Measurements from ENCODE around the gene ABL1.

The ABL1 gene

DNA sequence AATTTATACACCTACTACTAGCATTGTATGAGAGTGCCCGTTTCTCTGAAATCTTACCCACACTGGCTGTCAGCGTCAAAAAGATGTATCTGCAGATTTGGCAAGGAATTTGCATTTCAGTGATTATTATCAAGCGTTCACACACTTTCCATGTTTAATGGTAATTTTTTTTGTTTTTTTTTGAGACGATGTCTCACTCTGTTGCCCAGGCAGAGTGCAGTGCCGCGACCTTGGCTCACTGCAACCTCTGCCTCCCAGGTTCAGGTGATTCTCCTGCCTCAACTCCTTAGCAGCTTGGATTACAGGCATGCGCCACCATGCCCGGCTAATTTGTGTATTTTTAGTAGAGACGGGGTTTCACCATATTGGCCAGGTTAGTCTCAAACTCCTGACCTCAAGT, 14.3 kb downstream of the ABL1 start:
- Mint-ChIP-seq H3K36me3 (no peaks in the 10 kb centered on the region), H3K4me1 (peaks cover 3% of the 10 kb centered on the region), H3K27me3 (no peaks in the 10 kb centered on the region), H3K9me3 (no peaks in the 10 kb centered on the region), H3K4me3 (no peak overlapping the region), H3K27ac (no peak overlapping the region)
- ATAC-seq (ENCODE audit: low read depth) = no peak
- DNase-seq (ENCODE audit: low spot score in 2 of 2) = no peak

DNA sequence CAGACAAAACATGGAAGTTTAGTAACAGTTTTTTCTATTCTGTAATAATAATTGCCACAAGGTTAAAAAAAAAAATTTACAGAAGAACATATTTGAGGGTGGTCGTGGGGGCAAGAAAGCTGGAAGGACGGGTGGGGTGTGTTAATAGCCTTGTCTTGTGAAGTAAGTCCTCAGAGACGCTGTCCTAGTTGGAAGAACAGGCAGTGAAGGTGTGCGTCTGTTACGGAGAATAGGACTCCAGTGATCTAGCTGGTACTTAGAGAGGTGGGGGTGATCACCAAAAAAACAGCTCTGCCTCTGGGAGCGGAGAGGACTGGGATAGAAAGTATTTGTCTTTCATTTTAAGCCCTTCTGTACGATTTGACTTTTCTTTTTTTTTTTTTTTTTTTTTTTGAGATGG, 17.7 kb downstream of the ABL1 start:
- H3K4me3 Mint-ChIP-seq = no peak overlapping the region
- peaks cover 3% of the 10 kb centered on the region for H3K4me1 Mint-ChIP-seq
- no peaks in the 10 kb centered on the region for H3K27me3 Mint-ChIP-seq
- H3K27ac Mint-ChIP-seq = no peak overlapping the region
- H3K9me3 Mint-ChIP-seq = no peaks in the 10 kb centered on the region
- no peak for ATAC-seq (ENCODE audit: low read depth)
- peaks cover 6% of the 10 kb centered on the region for H3K36me3 Mint-ChIP-seq
- no peak for DNase-seq (ENCODE audit: low spot score in 2 of 2)

DNA sequence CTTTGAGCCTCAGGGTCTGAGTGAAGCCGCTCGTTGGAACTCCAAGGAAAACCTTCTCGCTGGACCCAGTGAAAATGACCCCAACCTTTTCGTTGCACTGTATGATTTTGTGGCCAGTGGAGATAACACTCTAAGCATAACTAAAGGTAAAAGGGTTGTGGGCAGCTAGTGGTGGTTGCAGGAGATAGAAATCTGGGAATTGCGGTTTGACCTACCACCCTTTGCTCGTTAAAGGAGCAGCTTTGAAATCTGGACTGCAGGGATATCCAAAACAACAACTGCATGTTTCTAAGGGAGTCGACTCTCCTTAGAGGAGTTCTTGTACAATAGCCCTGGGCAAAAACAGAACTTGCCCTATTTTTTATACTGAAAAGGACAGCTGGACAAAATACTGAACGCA, 19.0 kb downstream of the ABL1 start:
- Mint-ChIP-seq H3K27me3 (no peaks in the 10 kb centered on the region), H3K9me3 (no peaks in the 10 kb centered on the region), H3K36me3 (peaks cover 6% of the 10 kb centered on the region), H3K4me3 (no peak overlapping the region), H3K27ac (no peak overlapping the region), H3K4me1 (peaks cover 3% of the 10 kb centered on the region)
- ATAC-seq (ENCODE audit: low read depth) (no peak), DNase-seq (ENCODE audit: low spot score in 2 of 2) (no peak)

DNA sequence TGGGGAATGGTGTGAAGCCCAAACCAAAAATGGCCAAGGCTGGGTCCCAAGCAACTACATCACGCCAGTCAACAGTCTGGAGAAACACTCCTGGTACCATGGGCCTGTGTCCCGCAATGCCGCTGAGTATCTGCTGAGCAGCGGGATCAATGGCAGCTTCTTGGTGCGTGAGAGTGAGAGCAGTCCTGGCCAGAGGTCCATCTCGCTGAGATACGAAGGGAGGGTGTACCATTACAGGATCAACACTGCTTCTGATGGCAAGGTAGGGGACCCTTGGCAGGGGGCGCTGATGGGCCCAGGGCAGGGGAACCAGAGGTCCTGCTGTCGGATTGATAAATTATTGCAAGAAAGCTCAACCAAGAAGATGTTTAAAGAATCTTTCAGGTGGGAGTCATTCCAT, 19.8 kb downstream of the ABL1 start:
- ATAC-seq (ENCODE audit: low read depth) (no peak), DNase-seq (ENCODE audit: low spot score in 2 of 2) (no peak)
- H3K4me1 Mint-ChIP-seq = peaks cover 2% of the 10 kb centered on the region
- H3K27me3 Mint-ChIP-seq = no peaks in the 10 kb centered on the region
- H3K9me3 Mint-ChIP-seq = no peaks in the 10 kb centered on the region
- H3K4me3 Mint-ChIP-seq = no peak overlapping the region
- H3K27ac Mint-ChIP-seq = no peak overlapping the region
- H3K36me3 Mint-ChIP-seq = peaks cover 6% of the 10 kb centered on the region

DNA sequence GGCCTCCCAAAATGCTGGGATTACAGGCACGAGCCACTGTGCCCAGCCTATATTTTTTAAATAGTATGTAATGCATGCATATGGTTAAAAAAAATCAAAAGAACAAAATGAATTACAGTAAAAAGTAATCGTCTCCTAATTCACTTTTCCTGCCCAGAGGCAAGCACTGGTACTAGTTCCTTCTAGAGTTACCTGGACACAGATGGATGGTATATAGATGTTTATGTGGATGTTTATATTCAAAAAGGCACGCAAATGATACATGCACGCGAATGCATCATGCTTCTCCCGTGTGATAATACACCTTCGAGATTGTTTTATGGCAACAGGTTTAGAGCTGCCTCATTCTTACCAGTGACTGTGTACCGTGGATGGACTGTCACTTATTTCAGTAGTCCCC, 21.4 kb downstream of the ABL1 start:
- Mint-ChIP-seq H3K27me3 (no peaks in the 10 kb centered on the region), H3K9me3 (no peaks in the 10 kb centered on the region), H3K4me1 (no peaks in the 10 kb centered on the region), H3K36me3 (peaks cover 6% of the 10 kb centered on the region), H3K4me3 (no peak overlapping the region), H3K27ac (no peak overlapping the region)
- ATAC-seq (ENCODE audit: low read depth) (no peak), DNase-seq (ENCODE audit: low spot score in 2 of 2) (no peak)

DNA sequence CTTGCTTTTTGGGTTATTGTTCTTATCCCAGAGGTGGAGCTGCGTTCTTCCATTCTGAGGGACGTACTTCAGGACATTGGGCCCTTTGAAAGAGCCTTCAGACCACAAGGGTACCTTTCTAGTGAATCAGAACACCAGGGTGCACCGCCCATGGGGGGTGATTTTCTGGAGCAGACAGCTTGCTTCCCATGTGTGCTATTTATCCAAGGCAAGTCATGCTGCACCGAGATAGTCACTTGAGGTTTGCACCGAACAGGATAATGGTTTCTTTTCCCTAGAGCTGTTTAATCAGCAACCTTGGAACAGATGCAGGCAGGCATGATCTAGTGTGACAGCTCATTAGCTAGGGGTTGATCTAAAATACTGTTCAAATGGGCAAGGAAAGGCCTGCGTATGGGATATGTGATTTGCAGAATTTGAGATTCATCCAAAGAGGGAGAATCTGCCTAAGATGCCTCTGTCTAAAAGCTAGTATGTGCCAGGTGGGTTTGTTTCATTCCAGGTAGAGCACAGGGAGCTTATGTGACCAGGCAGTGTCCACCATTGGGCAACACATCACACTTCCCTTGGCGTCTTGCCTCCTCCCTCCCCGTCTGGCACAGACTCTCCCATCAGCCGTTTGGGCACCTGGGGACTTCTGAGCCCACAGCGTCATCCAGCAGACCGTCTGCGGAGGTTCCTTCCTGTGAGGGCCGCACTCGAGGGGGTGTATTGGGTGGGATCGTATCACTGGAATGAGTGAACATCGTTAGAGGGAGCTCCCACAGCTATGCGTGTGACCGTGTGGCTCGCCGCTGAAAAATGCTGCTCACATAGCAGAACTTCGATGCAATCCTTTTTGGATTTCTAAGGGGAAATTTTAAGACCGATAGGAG, 23.0 kb downstream of the ABL1 start:
- peaks cover 7% of the 10 kb centered on the region for H3K36me3 Mint-ChIP-seq
- no peaks in the 10 kb centered on the region for H3K27me3 Mint-ChIP-seq
- no peaks in the 10 kb centered on the region for H3K4me1 Mint-ChIP-seq
- DNase-seq (ENCODE audit: low spot score in 2 of 2) (no peak), ATAC-seq (ENCODE audit: low read depth) (no peak)
- H3K4me3 Mint-ChIP-seq = no peak overlapping the region
- no peak overlapping the region for H3K27ac Mint-ChIP-seq
- no peaks in the 10 kb centered on the region for H3K9me3 Mint-ChIP-seq

DNA sequence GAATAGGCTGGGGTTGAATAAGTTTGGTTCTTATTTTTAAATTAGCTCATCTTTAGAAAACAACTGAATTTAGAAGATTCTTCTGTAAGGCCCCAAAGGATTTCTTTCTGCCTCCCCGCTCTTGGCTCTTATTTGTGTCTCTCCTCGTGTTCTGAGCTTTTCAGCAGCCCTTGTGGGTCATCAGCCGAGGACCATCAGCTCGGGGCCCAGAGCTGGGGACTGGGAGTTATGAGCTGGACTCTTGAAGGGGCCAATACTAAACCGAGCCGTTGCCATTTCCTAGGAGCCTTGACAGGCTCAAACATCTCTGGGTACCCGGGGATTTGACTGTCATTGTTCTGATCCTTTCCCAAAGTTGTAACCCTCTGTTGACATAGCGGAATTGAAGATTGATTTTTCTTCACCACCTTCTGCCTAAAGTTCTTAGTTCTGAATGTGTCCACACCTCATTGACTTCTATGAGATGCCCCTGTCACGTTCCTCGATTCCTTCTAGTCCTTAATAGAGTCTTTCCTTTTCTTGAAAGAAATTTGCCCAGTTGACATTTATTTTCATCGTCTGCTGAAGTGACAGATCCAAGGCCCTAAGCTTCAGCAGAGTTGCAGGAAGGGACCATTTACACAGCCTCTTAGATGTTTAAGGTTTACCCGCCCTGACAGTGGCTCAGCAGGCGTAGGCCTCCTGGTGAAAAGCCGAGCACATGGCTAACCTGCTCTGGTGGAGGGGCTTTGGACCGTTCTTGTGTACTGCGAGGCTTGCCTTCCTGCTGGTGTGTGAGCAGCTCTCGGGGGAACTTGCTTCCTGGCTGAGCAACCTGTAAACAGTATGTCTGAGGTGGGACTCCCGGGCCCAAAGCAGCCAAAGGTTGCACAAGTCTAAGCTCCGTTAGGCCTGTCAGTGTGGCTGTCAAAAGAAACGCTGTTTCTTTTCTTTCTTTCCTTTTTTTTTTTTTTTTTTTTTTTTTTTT, 24.0 kb downstream of the ABL1 start:
- DNase-seq (ENCODE audit: low spot score in 2 of 2) (no peak), ATAC-seq (ENCODE audit: low read depth) (no peak)
- H3K27me3 Mint-ChIP-seq = no peaks in the 10 kb centered on the region
- H3K36me3 Mint-ChIP-seq = peaks cover 7% of the 10 kb centered on the region
- H3K9me3 Mint-ChIP-seq = no peaks in the 10 kb centered on the region
- no peaks in the 10 kb centered on the region for H3K4me1 Mint-ChIP-seq
- H3K27ac Mint-ChIP-seq = no peak overlapping the region
- no peak overlapping the region for H3K4me3 Mint-ChIP-seq

DNA sequence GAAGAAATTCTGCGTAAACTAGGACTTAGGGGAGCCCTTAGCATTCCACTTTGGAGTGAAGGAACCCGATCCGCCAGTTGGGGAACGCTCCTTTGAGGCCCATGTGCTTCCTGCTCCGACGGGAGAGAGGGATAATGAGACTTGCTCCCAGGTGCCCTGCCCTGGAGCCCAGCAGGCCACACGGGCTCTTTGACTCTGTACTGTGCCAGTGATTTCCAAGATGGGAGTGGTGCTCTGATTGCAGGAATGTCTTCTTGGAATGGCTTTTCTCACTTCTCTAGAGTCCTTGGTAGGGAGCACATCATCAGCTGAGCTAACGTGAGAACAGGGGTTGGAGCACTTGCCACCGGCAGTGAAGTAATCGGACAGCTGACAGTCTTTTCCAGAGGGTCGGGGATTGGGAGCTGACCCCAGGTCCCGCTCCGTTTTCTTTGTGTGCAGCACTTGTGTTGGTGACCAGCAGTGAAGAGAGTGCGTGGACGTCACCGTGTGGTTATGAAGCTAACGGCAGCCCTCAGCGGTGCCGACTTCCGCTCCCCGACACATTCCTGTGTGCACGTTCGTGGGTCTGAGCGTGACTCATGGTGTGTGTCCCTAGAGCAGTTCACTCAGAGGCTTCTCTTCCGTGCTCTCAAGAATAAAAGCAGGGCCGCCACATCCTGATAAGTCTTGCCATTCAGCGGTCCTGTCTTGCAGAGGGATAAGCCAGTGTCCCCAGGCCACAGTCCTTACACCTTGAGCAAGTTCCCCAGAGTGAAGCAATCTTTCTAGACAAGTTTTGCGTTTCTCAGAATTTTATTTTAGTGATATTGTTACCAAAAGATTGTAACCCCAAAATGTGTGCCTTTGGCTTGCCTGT, 25.6 kb downstream of the ABL1 start:
- Mint-ChIP-seq H3K27me3 (no peaks in the 10 kb centered on the region), H3K36me3 (peaks cover 6% of the 10 kb centered on the region)

DNA sequence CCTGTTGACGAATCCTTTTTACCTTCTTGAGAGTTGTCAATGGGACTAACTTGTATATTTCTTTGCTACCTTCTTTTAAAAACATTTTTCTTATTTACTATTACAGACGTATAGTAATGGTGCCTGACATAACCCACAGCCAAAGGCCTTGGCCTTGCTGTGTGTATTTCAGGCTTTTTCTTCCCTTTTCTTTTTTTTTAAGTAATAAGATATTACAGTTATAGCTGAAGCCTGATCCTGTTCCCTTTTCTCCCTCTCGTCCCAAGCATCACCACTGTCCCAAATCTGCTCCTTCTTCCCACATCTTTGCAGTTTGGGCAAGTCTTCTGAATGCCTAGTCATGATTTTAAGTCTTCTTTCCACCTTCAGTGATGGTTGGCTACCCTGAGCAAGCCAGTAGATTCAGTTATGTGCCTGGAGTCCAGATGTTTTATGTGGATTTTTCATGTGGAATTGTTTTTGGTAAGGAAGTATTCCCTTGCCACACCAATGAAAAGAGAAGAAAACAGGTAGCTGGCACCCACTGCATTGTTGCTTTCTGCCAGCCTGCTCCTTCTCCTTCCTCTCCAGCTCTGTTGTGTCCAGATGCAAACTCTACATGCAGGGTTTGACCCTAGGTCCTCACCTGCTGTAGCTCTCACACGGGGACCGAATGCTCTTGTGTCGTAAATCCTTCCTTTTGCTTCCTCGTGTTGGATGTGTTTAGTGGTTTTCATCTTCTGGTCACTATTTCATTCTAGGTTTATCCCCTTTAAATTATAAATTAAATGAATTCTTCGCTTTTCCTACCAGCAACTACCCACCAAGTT, 26.5 kb downstream of the ABL1 start:
- Mint-ChIP-seq H3K27ac (no peak overlapping the region), H3K9me3 (no peaks in the 10 kb centered on the region), H3K4me1 (peaks cover 4% of the 10 kb centered on the region), H3K27me3 (no peaks in the 10 kb centered on the region), H3K36me3 (peaks cover 9% of the 10 kb centered on the region), H3K4me3 (no peak overlapping the region)
- DNase-seq (ENCODE audit: low spot score in 2 of 2) (no peak), ATAC-seq (ENCODE audit: low read depth) (no peak)

More for the DNA sequence above, 25.6 kb downstream of the ABL1 start:
- ATAC-seq (ENCODE audit: low read depth) (no peak), DNase-seq (ENCODE audit: low spot score in 2 of 2) (no peak)
- H3K9me3 Mint-ChIP-seq = no peaks in the 10 kb centered on the region
- H3K4me1 Mint-ChIP-seq = no peaks in the 10 kb centered on the region
- no peak overlapping the region for H3K4me3 Mint-ChIP-seq
- no peak overlapping the region for H3K27ac Mint-ChIP-seq

DNA sequence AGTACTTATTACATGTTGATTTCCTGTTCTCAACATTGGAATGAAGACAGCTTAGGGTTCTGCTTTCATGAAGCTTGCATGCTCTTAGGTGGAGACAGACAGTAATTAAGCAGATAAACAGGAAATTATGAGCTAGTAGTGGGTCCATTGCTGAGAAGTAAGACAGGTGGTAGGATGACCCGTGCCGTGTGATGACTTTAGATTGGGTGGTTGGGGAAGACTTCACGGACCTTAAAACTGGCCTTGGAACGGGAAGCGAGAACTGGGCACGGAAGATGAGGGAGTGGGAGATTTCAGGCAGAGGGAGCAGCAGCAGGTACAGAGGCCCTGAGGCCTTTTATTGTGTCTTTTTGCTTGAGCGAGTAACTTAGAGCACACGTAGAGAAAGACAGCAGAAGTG, 27.2 kb downstream of the ABL1 start:
- Mint-ChIP-seq H3K27ac (no peak overlapping the region), H3K27me3 (no peaks in the 10 kb centered on the region), H3K4me1 (peaks cover 4% of the 10 kb centered on the region), H3K9me3 (no peaks in the 10 kb centered on the region), H3K36me3 (peaks cover 9% of the 10 kb centered on the region), H3K4me3 (no peak overlapping the region)
- no peak for ATAC-seq (ENCODE audit: low read depth)
- no peak for DNase-seq (ENCODE audit: low spot score in 2 of 2)

DNA sequence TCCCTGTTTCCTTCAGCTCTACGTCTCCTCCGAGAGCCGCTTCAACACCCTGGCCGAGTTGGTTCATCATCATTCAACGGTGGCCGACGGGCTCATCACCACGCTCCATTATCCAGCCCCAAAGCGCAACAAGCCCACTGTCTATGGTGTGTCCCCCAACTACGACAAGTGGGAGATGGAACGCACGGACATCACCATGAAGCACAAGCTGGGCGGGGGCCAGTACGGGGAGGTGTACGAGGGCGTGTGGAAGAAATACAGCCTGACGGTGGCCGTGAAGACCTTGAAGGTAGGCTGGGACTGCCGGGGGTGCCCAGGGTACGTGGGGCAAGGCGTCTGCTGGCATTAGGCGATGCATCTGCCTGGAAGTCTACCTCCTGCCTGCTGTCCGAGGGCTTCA, 27.7 kb downstream of the ABL1 start:
- H3K36me3 Mint-ChIP-seq = peaks cover 5% of the 10 kb centered on the region
- no peaks in the 10 kb centered on the region for H3K27me3 Mint-ChIP-seq
- H3K4me1 Mint-ChIP-seq = peaks cover 4% of the 10 kb centered on the region
- H3K9me3 Mint-ChIP-seq = no peaks in the 10 kb centered on the region
- no peak for ATAC-seq (ENCODE audit: low read depth)
- H3K27ac Mint-ChIP-seq = no peak overlapping the region
- H3K4me3 Mint-ChIP-seq = no peak overlapping the region
- no peak for DNase-seq (ENCODE audit: low spot score in 2 of 2)

DNA sequence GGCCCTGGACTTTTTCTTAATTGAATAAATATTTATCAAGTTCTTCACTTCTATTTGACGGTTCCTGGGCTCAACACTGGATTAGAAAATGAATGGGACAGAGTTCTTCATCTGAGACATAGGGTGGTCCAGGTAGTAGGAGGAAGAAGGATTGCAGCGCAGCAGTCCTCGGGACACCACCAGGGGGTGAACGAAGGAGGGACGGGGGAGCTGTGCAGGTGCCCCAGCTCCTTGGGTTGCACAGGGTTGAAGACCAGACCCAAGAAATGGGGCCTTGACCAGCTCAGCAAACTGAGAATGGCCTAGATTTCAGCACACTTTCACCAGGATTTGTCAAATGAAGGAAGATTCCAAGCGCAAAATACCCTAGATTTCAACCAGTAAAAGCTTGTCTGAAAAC, 29.5 kb downstream of the ABL1 start:
- Mint-ChIP-seq H3K4me1 (peaks cover 4% of the 10 kb centered on the region), H3K4me3 (no peak overlapping the region), H3K27ac (no peak overlapping the region), H3K9me3 (no peaks in the 10 kb centered on the region), H3K36me3 (peaks cover 5% of the 10 kb centered on the region), H3K27me3 (no peaks in the 10 kb centered on the region)
- no peak for ATAC-seq (ENCODE audit: low read depth)
- no peak for DNase-seq (ENCODE audit: low spot score in 2 of 2)

DNA sequence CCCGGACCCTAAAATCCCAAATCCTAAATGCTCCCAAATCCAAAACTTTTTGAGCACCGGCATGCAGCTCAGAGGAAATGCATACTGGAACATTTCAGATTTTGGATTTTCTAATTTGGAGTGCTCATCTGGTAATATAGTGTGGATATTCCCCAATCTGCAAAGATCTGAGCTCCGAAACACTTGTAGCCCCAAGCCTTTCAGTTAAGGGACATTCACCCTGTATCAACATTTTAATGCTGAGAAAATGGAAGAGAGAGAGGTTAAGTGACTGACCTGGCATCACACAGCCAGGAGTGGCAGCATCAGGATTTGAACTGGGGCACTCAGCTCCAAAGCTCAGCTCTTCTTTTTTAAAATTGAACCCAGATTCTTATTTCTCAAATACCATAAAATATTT, 30.9 kb downstream of the ABL1 start:
- Mint-ChIP-seq H3K36me3 (peaks cover 5% of the 10 kb centered on the region), H3K4me3 (no peak overlapping the region), H3K27me3 (no peaks in the 10 kb centered on the region), H3K4me1 (peaks cover 9% of the 10 kb centered on the region), H3K9me3 (no peaks in the 10 kb centered on the region), H3K27ac (no peak overlapping the region)
- DNase-seq (ENCODE audit: low spot score in 2 of 2) (no peak), ATAC-seq (ENCODE audit: low read depth) (no peak)

Data from memory B cell (primary cell).